ELF-1 (cell line): ENCODE measurements around the gene UBE2S.

ENCODE experiments used
- DNase-seq: peaks from one replicate; pipeline ENCODE4 v3.0.0-alpha.2; 2016; ENCODE audit warnings: low read depth, low spot score

UBE2S gene

GRCh38 chr19:55362990-55363716 is 44.4 kb downstream of the UBE2S start, which contains the start of gene GARIN5B:
Gene GARIN5B, minus strand, starts transcription at chr19:55363260. Its CDS starts 194 bp downstream, at chr19:55363066.
- peak; percentile 50 for DNase-seq

DNA sequence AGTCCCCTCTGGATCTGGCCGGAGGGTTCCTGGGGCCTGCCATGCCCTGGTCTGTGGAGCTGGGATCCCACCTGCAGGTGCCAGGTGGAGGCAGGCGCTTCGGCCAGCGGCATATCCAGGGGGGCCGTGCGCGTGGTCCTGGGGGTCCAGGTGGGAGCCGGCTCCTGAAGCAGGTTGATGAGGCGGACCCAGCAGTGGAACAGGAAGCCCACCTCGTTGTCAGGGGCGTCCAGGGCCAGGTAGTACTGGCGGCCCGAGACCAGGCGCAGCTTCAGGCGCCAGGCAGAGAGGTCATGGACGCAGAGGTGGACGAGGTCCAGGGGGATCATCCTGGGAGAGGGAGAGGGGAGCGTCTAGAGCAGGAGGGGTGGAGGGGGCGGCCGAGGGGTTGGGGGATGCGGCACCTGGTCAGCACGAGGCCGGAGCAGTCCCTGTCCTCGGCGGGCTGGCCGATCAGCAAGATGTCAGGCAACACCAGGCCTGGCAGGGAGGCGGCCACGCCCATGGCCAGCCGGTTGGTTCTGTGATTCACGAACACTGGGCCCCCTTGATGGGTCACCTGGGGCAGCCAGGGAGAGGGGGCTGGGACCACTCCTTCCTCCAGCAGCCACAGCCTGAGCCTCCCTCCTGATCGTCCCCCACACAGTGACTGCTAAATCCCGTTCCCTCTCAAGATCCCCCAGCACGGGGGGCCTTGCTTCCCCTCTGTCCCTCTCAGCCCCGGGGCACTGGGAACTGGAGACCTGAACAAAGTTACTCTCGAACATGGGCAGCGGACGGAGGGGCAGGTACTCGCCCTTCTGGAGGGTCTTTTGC is 45.2 kb downstream of the UBE2S start:
- no peak for DNase-seq

DNA sequence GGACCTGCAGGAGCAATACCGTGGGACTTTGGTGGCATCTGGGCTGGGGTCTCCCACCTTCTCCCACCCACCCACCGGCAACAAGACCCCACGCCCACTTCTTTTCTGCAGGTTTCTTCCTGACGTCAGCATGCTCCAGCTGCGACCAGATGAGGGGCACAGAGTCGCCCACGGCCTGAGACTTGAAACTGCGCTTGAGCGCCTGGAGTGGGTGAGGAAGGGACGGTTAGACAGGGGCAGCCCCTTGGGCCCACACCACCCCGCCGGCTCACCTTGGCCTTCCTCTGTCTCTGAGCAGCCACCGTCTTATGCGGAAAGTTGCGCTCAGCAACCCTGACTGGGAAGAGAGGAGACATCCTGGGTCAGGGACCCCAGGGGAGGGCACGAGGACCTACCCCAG is 46.7 kb downstream of the UBE2S start:
- no peak for DNase-seq

DNA sequence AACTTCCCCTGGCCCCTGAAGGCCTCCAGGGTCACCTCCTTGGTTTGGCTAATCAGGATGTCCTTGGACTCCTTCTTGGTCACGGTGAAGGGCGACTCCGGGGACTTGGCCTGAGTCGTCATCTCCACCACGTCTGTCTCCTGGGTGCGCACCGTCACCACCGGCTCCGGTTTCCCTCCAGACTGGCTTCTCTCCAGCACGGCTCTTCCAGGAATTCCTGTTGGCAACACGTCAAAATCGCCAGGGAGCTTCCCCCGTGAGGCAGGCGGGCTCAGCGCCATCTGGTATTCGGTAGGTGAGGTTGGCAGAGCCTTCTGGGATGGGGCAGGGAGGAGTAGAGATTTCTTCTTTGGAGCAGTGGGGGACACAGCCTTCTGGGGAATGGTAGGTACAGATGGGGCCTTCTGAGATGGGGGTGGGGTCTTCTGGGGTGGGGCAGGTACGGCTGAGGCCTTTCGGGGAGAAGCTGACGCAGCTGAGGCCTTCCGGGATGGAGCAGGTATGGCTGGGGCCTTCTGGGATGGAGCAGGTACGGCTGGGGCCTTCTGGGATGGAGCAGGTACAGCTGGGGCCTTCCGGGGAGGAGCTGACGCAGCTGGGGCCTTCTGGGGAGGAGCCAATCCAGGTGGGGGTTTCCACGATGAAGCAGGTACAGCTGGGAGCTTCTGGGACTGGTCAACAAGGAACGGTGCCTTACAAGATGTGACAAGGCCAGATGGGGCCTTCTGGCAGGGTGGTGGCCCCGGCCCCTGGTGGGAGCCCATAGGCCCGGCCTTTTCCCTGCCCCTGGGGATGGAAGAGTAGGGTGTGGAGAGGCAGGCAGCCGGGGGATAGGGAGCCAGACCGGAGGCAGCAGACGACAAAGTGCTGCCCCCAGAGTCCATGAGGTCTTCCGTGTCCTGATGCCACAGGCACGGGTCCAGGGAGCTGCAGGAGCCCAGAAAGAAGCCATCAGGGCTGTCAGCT is 48.4 kb downstream of the UBE2S start:
- no peak for DNase-seq

GRCh38 chr19:55358493-55358892 is 49.1 kb downstream of the UBE2S start:
- no peak for DNase-seq

- peak; percentile 73 for DNase-seq
Measured at GRCh38 chr19:55355213-55355821, 52.3 kb downstream of the UBE2S start.

DNA sequence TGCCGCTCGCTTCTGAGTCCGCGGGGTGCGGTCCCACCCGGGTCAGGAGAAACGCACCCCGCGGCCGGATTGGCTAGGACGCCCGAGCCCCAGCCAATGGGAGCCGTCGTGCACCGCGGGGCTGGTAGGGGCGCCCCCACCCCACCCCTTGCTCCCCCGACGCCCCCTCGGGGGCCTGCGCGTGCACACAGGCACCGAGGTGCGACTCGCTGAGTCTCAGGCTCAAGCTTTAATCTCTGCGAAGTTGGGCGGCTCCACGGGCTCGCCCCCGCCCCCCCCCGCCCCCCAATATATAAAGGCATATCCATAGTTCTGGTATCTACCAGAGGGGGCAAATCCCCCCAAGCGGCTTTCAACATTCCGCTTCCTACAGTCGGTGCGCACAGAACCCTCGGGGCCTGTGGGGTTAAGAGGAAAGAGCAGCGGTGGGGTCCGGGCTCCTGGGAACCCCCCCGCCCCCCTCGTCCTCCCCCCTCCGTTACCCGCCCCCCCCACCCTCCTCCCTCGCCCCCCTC is 52.8 kb downstream of the UBE2S start, which contains the start of gene COX6B2:
Gene COX6B2, minus strand, starts transcription at position 22 of the 515 bp plus-strand sequence. CDS start 198 bp downstream, outside the sequence.
- no peak for DNase-seq

DNA sequence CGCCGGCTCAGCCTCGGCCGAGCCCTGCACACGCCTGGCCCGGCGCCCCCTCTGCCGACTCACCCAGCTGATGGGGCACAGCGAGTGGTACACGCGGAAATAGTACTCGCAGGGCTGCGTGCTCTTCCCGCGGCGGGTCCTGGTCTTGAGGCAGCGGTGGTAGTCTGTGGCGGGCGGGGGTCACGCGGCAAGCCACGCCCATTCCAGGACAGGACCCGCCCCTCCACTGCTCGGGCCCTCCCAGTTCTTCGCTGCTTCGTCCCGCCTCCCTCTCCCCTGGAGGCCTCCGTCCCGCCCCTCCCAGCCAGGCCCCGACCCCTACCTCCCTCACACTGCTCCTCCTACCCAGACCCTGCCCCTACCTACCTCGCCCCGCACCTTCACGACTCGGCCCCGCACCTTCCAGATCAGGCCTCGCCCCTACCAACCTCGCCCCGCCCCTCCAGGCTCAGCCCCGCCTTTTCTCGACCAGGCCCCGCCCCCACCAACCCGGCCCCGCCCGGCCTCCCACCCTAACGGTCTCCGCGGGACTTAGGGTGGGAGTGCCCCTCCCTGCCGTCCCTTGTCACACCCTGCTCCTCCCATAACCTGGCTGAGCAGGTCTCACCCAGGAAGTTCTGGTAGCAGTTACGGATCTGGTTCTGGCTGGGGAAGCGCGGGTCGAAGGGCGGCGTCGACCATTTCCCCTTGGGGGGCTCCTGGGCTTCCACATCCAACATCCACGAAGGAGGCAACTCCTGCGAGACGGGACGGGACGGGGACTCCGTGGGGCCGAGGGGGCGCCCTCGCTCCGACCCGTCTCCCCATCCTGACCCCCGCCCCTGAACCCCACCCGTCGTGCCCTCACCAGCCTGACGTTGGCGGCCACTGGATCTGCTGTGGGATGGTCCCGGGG is 53.5 kb downstream of the UBE2S start:
- DNase-seq: peak; percentile 89

- no peak for DNase-seq
Measured at GRCh38 chr19:55353356-55353802, 54.2 kb downstream of the UBE2S start.

- peak; percentile 30 for DNase-seq
Measured at GRCh38 chr19:55352549-55353145, 54.9 kb downstream of the UBE2S start.

GRCh38 chr19:55352040-55352439 is 55.5 kb downstream of the UBE2S start:
- DNase-seq: no peak

DNA sequence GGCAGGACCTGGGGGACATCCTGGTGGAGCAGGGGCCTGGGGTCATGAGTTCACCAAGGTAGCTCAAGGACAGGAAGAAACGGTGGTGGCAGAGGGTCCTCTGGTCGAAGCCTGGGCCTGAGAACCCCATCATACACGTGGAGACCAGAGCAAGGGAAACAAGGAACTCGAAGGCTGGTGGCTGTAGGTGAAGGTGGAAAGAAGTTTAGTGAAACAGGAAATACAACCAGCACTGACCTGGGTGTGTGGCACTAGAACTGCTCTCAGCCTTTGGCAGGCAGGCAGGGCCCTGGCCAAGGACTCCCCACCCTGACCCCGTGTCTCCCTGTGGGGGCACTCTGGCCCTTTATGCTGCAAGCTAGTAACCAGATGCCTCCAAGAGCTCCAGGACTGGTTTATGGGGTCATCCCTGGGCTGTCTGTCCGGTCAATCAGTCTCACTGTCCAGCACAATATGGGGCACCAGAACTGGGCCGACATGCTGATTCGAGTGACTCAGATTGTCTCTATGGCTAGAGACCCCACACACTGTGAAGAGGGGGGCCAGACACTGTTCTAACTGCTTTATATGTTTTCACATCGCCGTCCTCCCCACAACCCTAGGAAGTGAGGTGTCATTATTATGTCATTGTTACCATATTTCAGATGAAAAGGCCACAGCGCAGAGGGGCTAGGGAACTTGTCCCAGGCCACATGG is 56.8 kb downstream of the UBE2S start:
- no peak for DNase-seq
